GM19023 (cell line): Measurements from ENCODE around the gene ANKRD60.

ENCODE experiments used
- ATAC-seq: cut with Tn5 transposase; IDR thresholded peaks from one replicate; pipeline ENCODE4 v1.9.1; 2021; ENCODE audit warnings: mild to moderate bottlenecking, moderate library complexity; ENCODE audit not compliant: unreplicated experiment

ANKRD60 gene

DNA sequence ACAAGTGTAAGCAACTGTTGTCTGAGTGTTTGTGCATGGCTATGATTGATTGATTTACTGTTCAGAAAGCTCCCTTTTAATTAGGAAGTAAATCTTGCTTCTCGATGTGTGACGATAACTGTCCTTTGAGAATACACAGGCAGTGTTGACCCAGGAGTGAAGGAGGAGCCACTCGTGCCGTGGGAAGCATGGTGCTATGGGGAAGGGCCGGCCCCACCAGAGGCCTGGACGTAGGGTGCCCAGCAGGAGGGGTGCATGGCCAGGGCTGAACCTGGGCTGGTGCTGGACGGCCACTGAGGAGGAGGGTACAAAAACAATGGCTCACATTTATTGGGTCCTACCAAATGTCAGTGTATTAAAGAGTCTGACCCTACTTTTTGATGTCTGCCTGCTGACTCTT lies 60.7 kb downstream of the ANKRD60 start:
- ATAC-seq: no peak
